Loucy (cell line): ENCODE measurements around the gene WDR88.

Experiments
- EZH2phosphoT487 ChIP-seq: fragments of 200-600 bp; IDR thresholded peaks from 2 replicates; pipeline ENCODE4 v1.6.1; 2018; ENCODE audit warnings: antibody characterized with exemption, mild to moderate bottlenecking, moderate library complexity, borderline replicate concordance
- TF ChIP-seq, protein P1 (sequence below): fragments of 200-600 bp; sonication (generic); conservative IDR thresholded peaks from 2 replicates; pipeline ENCODE4 v1.5.1; 2014; ENCODE audit warnings: mild to moderate bottlenecking, antibody characterized with exemption, low read length

DNA sequence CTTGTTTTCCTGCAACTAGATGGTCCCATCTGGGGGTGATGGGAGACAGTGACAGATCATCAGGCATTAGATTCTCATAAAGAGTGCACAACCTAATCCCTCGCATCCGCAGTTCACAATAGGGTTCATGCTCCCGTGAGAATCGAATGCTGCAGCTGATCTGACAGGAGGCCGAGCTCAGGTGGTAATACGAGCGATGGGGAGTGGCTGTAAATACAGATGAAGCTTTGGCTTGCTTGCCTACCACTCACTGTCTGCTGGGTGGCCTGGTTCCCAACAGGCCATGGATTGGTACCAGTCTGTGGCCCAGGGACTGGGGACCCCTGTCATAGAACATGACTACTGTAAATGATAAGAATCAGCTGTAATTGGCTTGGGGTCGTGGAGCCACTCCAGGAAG is 28.0 kb downstream of the WDR88 start:
- TF ChIP-seq, protein P1, sequence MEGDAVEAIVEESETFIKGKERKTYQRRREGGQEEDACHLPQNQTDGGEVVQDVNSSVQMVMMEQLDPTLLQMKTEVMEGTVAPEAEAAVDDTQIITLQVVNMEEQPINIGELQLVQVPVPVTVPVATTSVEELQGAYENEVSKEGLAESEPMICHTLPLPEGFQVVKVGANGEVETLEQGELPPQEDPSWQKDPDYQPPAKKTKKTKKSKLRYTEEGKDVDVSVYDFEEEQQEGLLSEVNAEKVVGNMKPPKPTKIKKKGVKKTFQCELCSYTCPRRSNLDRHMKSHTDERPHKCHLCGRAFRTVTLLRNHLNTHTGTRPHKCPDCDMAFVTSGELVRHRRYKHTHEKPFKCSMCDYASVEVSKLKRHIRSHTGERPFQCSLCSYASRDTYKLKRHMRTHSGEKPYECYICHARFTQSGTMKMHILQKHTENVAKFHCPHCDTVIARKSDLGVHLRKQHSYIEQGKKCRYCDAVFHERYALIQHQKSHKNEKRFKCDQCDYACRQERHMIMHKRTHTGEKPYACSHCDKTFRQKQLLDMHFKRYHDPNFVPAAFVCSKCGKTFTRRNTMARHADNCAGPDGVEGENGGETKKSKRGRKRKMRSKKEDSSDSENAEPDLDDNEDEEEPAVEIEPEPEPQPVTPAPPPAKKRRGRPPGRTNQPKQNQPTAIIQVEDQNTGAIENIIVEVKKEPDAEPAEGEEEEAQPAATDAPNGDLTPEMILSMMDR = no peak
- no peak for TF ChIP-seq EZH2phosphoT487
